ENCODE results near the gene ARMH3.
"Not testable (repeated sequence)": the region's sequence is repeated elsewhere in the genome, so short reads cannot be mapped to it uniquely, and the experiment has no call there.

ARMH3 gene

GRCh38 chr10:102055647-102056419, at the start of gene ARMH3:
ARMH3 (minus strand) TSS chr10:102056173; CDS start chr10:102040114, 16,059 bp downstream.
- DNase-seq = peak; percentile 94

GRCh38 chr10:102102421-102102820, 46.4 kb upstream of the ARMH3 start:
- DNase-seq = no peak

- no peak for DNase-seq
These were observed 45.2 kb upstream of the ARMH3 start for GRCh38 chr10:102101152-102101551.

GRCh38 chr10:102096449-102096848, 40.5 kb upstream of the ARMH3 start:
- DNase-seq = no peak

GRCh38 chr10:102090772-102091171, 34.8 kb upstream of the ARMH3 start:
- no peak for DNase-seq

- DNase-seq = no peak
These were observed 30.2 kb upstream of the ARMH3 start for GRCh38 chr10:102086196-102086595.

GRCh38 chr10:102085336-102085735, 29.4 kb upstream of the ARMH3 start:
- DNase-seq = no peak

- no peak for DNase-seq
These were observed 27.6 kb upstream of the ARMH3 start for GRCh38 chr10:102083541-102083940.

- peak; percentile 83 for DNase-seq
These were observed 16.9 kb upstream of the ARMH3 start for GRCh38 chr10:102072673-102073527.

GRCh38 chr10:102069071-102069470, 13.1 kb upstream of the ARMH3 start:
- DNase-seq = no peak

- no peak for DNase-seq
These were observed 12.2 kb upstream of the ARMH3 start for GRCh38 chr10:102068216-102068615.

GRCh38 chr10:102067091-102067916, 11.3 kb upstream of the ARMH3 start:
- DNase-seq = no peak

GRCh38 chr10:102066399-102067088, 10.6 kb upstream of the ARMH3 start:
- no peak for DNase-seq

GRCh38 chr10:102065561-102066398, 9.8 kb upstream of the ARMH3 start:
- DNase-seq = no peak

- peak; percentile 90 for DNase-seq
These were observed 9.0 kb upstream of the ARMH3 start, which contains the start of gene HPS6 for GRCh38 chr10:102064868-102065560. HPS6 (plus strand) TSS chr10:102065349; CDS start chr10:102065475, 126 bp downstream.

- no peak for DNase-seq
These were observed 8.5 kb upstream of the ARMH3 start for GRCh38 chr10:102064503-102064867.

GRCh38 chr10:102059987-102060386, 4.0 kb upstream of the ARMH3 start:
- DNase-seq = no peak

- not testable (repeated sequence) for DNase-seq
These were observed 909 bp downstream of the ARMH3 start for GRCh38 chr10:102054881-102055646.

GRCh38 chr10:102046095-102046494, 9.9 kb downstream of the ARMH3 start:
- DNase-seq = no peak

- DNase-seq = no peak
These were observed 10.7 kb downstream of the ARMH3 start for GRCh38 chr10:102045292-102045691.

Data from CD4-positive, alpha-beta T cell treated with Interleukin-21 for 1 hour (primary cell).